Measurements from ENCODE around the gene RFNG. TPM values are rescaled to one million over a fixed set of nuclear protein-coding genes. Genes with fewer than 3 reads are reported as not detected.
A peak's percentile ranks its signal among the peaks of the same experiment; 100 is the strongest.

The RFNG gene
- total RNA-seq, 2 donors from 2014 or later = 16.4 to 22.4 TPM

GRCh38 chr17:82035956-82036633 is 15.5 kb downstream of the RFNG start:
- intact Hi-C loops (cut with DNase I) = loop anchor here in 1 of 2 donors (5.0 kb wide), 1 partner anchor 61 kb away; the partner anchor contains the start of gene FASN
- ATAC-seq (no peak), DNase-seq (no peak)

DNA sequence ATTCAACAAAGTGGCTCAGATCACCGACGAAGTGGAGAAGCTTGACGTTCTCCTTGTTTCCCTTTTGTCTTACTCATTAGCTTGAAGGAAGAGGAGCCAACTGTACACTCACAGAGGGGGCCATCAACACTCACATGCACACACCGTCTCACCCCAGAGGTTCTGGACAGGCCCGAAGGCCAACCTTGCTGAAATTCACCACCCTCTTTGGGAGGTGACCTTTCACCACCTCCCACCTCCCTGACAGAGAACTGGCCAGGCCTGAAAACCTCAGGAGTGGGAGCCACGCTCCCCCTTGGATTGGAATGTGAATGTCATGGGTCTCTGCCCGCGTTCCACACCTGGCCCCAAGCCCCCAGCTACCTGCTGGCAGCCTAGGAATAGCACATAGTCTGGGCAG is 16.1 kb downstream of the RFNG start:
- ATAC-seq (no peak), DNase-seq (no peak)
- intact Hi-C loops (cut with DNase I) = loop anchor here in 1 of 2 donors (5.0 kb wide), 1 partner anchor 62 kb away; the partner anchor contains the start of gene FASN

DNA sequence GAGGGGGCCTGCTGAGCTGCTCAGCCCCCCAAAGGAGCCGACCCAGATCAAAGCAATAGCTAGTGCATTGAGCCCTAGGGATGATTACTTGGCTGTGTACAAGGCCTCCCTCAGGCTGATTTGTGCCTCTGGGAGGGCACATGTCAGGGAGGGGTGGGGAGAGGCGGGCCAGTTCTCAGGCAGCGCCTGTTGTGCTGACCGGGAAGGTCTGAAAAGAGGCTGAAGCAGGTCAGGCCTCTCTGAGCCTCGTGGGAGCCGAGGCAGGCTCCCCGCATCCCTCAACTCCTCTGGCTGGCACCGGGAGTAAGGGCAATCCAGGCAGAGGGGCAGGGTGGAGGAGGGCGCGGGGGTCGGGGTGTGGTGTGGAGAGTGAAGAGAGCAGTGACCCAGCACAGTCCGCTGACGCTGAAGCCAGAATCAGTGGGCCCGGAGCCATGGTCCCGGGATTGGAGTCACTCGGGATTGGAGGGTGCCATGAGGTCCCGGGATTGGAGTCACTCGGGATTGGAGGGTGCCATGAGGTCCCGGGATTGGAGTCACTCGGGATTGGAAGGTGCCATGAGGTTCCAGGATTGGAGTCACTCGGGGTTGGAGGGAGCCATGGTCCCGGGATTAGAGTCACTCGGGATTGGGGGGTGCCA is 17.1 kb downstream of the RFNG start:
- DNase-seq = no peak
- ATAC-seq = no peak
- intact Hi-C loops (cut with DNase I) = loop anchor here in 1 of 2 donors (5.0 kb wide), 1 partner anchor 63 kb away; the partner anchor contains the start of gene FASN

GRCh38 chr17:82033359-82034085 is 18.1 kb downstream of the RFNG start:
- intact Hi-C loops (cut with DNase I) = no loop called here
- ATAC-seq (no peak), DNase-seq (no peak)

DNA sequence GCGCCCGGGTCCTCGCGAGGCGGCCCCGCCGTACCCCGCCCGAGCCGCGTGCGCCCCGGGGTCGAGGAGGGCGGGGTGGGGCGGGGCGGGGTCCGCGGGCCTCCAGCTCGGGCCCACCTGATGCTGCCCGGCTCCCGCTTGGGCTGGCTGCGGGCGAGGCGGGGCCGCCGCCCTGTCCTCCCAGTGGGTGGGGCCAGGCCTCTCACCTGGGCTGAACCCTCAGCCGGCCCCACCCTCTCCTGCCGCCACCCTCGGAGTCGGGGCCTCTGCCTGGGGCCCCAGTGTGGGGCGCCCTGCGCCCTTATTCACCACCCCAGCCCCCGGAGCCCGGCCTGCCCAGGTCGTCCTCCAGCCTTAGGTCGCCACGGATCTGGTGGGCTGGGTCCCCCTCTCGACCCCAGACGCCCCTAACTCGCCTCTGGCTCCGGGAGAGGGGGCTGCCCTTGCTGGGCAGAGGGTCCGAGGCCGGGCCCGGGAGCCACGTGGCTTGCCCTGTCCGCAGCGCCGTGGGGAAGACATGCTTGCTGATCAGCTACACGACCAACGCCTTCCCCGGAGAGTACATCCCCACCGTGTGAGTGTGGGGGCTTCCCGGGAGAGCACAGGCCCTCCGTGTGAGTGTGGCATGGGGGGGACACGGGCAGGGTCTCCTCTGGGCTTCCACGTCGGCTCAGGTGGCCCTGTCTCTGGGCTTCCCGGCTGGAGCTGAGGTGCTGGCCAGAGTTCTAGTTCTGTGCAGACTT is 19.6 kb downstream of the RFNG start:
- DNase-seq (no peak), ATAC-seq (peak; percentile 3 to 5)
- intact Hi-C loops (cut with DNase I) = loop anchor here in 1 of 2 donors (2.0 kb wide), 1 partner anchor 123 kb away; no protein-coding TSS in a partner anchor

DNA sequence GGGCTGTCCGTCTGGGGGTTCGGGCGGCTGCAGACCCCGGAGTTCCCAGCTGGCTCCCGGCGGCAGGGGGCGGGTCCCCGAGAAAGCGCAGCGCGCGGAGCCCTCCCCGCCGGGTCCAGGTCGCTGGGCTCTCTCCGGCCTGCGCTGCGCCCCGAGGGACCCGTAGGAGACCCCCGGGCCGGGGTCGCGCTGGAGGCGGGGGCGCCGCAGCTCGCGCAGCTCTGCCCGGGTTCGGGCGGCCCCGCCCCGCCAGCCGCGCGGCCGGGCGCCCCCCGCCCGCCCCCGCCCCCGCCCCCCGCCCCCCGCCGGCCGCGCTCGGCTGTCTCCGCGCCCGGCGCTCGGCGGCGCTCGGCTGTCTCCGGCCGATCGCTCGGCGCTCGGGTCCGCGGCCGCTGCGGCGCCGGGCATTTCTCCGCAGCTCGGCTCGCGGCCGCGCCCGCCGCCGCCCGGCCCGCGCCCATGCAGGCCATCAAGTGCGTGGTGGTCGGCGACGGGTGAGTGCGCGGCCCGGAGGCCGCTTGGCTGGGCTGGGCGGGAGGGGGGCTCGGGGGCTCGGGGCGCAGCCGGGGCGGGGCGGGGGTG is 20.2 kb downstream of the RFNG start, which contains the start of gene RAC3:
Gene RAC3, plus strand, starts transcription at position 376 of the 582 bp plus-strand sequence. Its CDS starts 84 bp downstream, at position 460.
- ATAC-seq = peak; percentile 1 to 12
- intact Hi-C loops (cut with DNase I) = loop anchor here in 1 of 2 donors (2.0 kb wide), 1 partner anchor 123 kb away; no protein-coding TSS in a partner anchor
- no peak for DNase-seq

DNA sequence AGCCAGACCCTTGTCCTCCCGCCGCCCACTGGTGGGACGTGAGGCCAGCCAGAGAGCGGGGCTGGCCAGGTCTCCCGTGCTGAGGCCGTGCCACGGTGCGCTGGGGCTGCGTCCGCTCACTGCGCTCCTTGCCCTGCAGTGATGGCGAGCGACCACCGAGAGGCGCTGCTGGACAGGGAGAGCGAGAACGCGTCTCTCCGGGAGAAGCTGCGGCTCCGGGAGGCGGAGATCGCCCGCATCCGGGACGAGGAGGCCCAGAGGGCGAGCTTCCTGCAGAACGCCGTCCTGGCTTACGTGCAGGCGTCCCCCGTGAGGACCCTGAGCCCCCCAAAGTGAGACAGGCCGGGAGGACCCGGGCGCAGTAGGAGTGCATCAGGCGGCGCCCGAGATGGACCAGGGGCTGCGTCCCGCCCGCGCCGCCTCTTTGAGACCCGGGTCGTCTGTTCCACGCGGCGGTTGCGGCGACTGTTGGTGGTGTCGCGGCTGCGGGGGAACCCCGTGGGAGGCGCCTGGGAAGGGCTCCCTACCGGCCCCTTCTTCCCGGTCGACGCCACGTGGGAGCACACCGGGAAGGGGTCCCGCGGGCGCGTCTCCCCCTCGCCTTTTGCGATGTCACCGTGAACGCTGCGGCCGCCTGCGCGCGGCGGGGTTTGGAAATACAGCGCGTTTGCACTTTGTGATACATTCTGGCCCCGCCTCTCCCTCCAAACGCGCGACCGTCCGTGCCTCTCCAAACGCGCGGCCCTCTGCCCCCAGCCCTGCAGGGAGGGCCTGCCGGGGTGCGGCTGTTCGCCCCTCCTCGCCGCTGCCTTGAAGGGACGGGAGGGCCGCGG is 20.9 kb downstream of the RFNG start:
- intact Hi-C loops (cut with DNase I) = loop anchor here (1.0 to 2.0 kb wide), 2 partner anchors 124 kb away; no protein-coding TSS in a partner anchor
- DNase-seq (peak; percentile 87), ATAC-seq (peak; percentile 82 to 86)

GRCh38 chr17:82029990-82030469 is 21.6 kb downstream of the RFNG start:
- ATAC-seq = peak; percentile 0 to 1
- DNase-seq = no peak
- intact Hi-C loops (cut with DNase I) = loop anchor here (1.0 to 2.0 kb wide), 2 partner anchors 124 to 125 kb away; no protein-coding TSS in a partner anchor

DNA sequence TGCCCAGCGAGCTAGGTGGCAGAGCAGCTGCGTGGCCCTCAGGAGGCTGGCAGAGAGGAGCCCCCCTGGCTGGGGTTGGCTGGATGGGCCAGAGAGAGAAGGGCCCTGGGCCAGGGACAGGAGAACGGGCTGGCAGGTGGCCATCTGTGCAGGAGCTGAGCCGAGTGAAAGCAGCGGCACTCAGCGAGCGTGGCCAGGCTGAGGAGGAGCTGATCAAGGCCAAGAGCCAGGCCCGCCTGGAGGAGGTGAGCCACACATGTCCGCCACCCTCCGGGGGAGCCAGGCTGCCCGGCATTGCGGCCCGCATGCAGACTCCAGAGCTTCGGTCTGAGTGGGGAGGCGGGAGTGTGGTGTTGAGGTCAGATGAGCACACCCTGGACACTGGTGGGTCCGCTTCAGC is 22.2 kb downstream of the RFNG start:
- no peak for DNase-seq
- no peak for ATAC-seq
- intact Hi-C loops (cut with DNase I) = no loop called here

GRCh38 chr17:82028966-82029365 is 22.6 kb downstream of the RFNG start:
- ATAC-seq = no peak
- intact Hi-C loops (cut with DNase I) = no loop called here
- no peak for DNase-seq

DNA sequence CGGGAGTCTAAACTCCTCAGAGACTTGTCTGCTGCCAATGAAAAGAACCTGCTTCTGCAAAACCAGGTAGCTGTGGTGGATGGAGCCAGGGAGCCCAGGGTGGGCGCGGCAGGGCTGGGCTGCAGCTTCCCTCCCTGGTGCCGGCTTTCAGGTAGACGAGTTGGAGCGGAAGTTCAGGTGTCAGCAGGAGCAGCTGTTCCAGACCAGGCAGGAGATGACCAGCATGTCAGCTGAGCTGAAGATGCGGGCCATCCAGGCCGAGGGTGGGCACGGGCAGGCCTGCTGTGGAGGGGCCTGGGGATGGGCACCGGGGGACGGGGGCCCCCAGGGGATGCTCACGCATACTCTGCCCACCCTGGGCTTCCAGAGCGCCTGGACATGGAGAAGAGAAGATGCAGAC is 23.4 kb downstream of the RFNG start:
- ATAC-seq (no peak), DNase-seq (no peak)
- intact Hi-C loops (cut with DNase I) = no loop called here

GRCh38 chr17:82025401-82026107 is 26.1 kb downstream of the RFNG start:
- no peak for DNase-seq
- intact Hi-C loops (cut with DNase I) = no loop called here
- ATAC-seq = no peak

DNA sequence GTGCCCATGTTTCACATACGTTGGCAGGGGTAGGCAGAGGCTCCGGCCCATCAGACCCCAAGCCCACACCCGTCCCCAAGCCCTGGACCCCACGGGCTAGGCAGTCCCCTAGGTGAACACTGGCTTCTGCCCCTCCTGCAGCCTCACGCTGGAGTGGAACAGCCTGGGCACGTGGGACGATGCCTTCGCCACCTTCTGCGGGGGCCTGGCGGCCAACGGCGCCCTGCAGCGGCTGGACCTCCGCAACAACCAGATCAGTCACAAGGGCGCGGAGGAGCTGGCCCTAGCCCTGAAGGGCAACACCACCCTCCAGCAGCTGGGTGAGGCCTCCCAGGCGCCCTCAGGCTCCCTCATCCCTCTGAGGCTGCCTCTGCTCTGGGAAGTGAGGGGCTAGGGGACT is 26.8 kb downstream of the RFNG start:
- no peak for DNase-seq
- intact Hi-C loops (cut with DNase I) = loop anchor here in 1 of 2 donors (5.0 kb wide), 1 partner anchor 63 kb away; the partner anchor contains the start of gene NOTUM
- ATAC-seq = no peak

DNA sequence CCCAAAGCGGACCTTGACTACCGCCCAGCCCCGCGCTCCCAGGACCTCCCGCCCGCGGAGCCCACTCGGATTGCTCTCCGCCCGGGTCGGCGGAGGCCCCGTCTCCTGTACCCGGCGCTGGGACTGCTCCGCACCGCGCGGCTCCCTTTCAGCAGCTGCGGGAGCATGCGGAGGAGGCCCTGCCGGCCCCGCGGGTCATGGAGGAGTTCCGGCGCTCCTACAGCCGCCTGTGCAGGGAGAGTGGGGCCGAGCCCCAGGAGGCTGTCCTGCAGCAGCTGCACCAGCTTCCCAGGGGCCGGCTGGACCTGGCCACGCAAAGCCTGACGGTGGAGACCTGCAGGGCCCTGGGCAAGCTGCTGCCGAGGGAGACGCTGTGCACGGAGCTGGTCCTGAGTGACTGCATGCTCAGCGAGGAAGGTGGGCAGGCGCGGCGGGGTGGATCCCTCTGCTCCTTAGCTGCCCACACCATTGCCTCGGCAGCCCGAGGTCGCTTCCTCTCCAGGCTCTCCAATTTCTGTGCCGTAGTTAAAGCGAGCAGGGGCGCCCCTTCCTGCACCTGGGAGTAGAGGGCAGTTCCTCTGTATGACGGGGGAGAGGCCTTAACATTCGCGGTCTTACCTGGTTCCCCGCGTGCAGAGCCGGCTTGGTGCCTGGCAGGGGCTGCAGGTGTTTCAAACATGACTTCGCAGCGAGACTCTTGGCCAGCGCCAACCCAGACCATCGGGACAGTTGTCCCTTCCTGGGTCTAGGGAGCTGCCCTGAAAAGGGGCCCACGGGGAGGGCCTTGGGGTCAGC is 28.0 kb downstream of the RFNG start:
- no peak for DNase-seq
- intact Hi-C loops (cut with DNase I) = loop anchor here in 1 of 2 donors (5.0 kb wide), 1 partner anchor 61 kb away; the partner anchor contains the start of gene NOTUM
- ATAC-seq = peak in 1 of 2 donors; percentile 1

- intact Hi-C loops (cut with DNase I) = loop anchor here in 1 of 2 donors (5.0 kb wide), 1 partner anchor 61 kb away; the partner anchor contains the start of gene NOTUM
- ATAC-seq = peak; percentile 96 to 97
- DNase-seq = peak; percentile 100
Observed at GRCh38 chr17:82022981-82023446, 28.6 kb downstream of the RFNG start, which contains the start of gene LRRC45. TSS of gene LRRC45 (plus strand) at chr17:82023305. CDS start at chr17:82023644, 339 bp downstream.

Data from left cardiac atrium (tissue), 4 donors.